Transverse colon (tissue), 4 donors: Measurements from ENCODE around the gene MESP2.

Experiments
- EP300 ChIP-seq: sonication (generic); formaldehyde crosslinking; IDR thresholded peaks from one replicate; pipeline ENCODE4 v1.6.1; 2017; ENCODE audit warnings: antibody characterized with exemption, low read depth
- POLR2A ChIP-seq: fragments of 450-650 bp; IDR thresholded peaks from one replicate; pipeline ENCODE4 v1.6.1; 2016; ENCODE audit warnings: antibody characterized with exemption, mild to moderate bottlenecking, moderate library complexity
- POLR2AphosphoS5 ChIP-seq, 3 donors: sonication (generic); formaldehyde crosslinking; IDR thresholded peaks; one replicate each; pipeline ENCODE4 v1.6.1; 2016; ENCODE audit warnings: antibody characterized with exemption in 3 of 3
- TF ChIP-seq, protein P1 (sequence below), 5 experiments: fragments of 200-600 bp in 3 of 5; fragments of 450-650 bp in 2 of 5; sonication (generic) in 3 of 5; IDR thresholded peaks; 1 replicate in 2 of 5; 2 replicates in 3 of 5; pipeline ENCODE4 v1.5.1; 2016 to 2017; ENCODE audit warnings: antibody characterized with exemption in 5 of 5, inconsistent platforms in 3 of 5, mild to moderate bottlenecking in 2 of 5, moderate library complexity in 1 of 5

DNA sequence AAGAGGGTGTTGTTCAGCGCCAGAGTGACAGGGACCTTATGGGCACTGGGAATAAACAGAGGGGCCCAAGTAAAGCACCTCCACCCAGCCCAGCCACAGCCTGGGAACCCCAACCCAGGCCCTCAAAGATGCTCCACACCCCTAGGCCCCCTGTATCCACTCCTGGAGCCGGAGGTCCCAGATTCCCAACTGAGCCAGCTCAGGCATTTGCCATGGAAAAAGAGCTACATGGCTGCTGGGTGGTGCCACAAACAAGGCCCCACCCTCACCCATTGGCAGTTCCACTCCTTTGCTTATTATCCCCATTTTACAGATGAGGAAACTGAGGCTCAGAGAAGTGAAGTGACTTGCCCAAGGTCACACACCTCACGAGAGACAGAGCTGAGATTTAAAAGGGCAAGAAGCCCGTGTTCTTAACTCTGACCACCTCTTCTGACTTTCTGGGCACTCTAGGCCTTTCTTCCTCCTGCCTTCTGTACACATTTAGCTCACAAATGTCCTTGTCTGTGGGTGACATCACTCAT, 21.6 kb downstream of the MESP2 start:
- TF ChIP-seq, protein P1, sequence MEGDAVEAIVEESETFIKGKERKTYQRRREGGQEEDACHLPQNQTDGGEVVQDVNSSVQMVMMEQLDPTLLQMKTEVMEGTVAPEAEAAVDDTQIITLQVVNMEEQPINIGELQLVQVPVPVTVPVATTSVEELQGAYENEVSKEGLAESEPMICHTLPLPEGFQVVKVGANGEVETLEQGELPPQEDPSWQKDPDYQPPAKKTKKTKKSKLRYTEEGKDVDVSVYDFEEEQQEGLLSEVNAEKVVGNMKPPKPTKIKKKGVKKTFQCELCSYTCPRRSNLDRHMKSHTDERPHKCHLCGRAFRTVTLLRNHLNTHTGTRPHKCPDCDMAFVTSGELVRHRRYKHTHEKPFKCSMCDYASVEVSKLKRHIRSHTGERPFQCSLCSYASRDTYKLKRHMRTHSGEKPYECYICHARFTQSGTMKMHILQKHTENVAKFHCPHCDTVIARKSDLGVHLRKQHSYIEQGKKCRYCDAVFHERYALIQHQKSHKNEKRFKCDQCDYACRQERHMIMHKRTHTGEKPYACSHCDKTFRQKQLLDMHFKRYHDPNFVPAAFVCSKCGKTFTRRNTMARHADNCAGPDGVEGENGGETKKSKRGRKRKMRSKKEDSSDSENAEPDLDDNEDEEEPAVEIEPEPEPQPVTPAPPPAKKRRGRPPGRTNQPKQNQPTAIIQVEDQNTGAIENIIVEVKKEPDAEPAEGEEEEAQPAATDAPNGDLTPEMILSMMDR (IDR thresholded peaks at IDR 0.05) = no peak
- TF ChIP-seq POLR2A (no peak), EP300 (no peak), POLR2AphosphoS5 (IDR thresholded peaks at IDR 0.05) (no peak)
